Measurements from ENCODE around the gene RYK.

DNA sequence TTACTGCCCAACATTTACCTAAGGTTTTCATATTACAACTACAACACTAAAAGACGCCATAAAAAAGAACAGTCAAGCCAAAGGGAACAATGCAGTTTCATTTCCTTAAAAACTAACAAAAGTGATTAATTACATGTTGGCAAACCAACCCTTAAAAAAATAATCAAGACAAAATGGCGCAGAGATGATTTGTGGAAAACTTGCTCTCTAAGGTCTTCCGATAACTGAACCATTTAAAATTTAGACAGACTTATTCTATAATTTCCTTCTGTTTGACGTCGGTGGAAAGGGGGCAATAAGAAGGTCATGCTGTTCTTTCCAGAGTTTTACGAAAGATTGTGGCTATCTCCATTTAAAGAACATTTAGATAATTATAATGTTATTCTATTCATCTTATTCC lies 87.6 kb downstream of the RYK start:
- TF ChIP-seq CTCF (conservative IDR thresholded peaks at IDR 0.05 in 1 of 2, IDR thresholded peaks at IDR 0.05 in 1 of 2; ENCODE audit: low read depth in 1 of 2, low read length in 2 of 2) (no peak), EZH2 (IDR thresholded peaks at IDR 0.05; ENCODE audit: low read length, missing control alignments) (no peak)
